GM08714 (cell line): ENCODE measurements around the gene AZU1.

Experiments used
- H3K4me3 ChIP-seq: fragments of 200-500 bp; sonication (Bioruptor generic); 2 replicates; pipeline ENCODE4 v1.5.1; 2014; ENCODE audit warnings: mild to moderate bottlenecking, low read length, inconsistent platforms
- ZNF274 ChIP-seq: IDR thresholded peaks from 2 replicates; pipeline ENCODE4 v1.6.1; 2012; ENCODE audit warnings: mild to moderate bottlenecking, low read depth, low read length

The AZU1 gene

GRCh38 chr19:792306-792885, 35.2 kb upstream of the AZU1 start:
- TF ChIP-seq ZNF274, result no peak
- no peak overlapping the region for H3K4me3 ChIP-seq

- no peak for TF ChIP-seq ZNF274
- no peak overlapping the region for H3K4me3 ChIP-seq
These were observed 33.8 kb upstream of the AZU1 start for GRCh38 chr19:793806-794205.

- no peak for TF ChIP-seq ZNF274
- H3K4me3 ChIP-seq, result no peak overlapping the region
These were observed 32.5 kb upstream of the AZU1 start for GRCh38 chr19:795073-795611.

DNA sequence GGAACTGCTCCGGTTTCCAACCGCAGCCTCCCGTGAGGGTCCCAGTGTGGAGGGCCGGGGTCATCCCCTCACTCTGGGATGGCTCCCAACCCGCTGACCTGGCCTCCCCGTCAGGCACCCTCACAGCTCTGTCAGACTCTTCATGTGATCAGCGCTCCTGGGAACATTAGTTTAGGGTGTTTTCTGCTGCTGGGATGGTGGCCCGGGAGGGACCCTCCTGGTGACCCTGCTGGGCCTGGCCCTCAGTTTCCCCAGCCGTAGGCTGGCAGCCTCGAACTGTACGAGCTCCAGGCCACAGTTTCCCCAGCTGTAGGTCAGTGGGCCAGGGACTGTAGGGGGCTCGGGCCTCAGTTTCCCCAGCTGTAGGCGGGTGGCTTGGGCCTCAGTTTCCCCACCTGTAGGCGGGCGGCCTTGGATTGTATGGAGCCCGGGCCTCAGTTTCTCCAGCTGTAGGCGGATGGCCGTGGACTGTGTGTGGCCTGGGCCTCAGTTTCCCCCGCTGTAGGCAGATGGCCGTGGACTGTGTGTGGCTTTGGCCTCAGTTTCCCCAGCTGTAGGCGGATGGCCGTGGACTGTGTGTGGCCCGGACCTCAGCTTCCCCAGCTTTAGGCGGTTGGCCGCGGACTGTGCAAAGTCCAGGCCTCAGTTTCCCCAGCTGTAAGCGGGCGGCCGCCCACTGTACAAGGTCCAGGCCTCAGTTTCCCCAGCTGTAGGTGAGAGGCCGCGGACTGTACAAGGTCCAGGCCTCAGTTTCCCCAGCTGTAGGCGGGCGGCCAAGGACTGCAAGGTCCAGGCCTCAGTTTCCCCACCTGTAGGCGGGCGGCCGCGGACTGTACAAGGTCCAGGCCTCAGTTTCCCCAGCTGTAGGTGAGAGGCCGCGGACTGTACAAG, 31.7 kb upstream of the AZU1 start:
- peak overlapping the region; percentile 67; the same call in 1 of the 2 replicates for H3K4me3 ChIP-seq
- TF ChIP-seq ZNF274, result no peak

DNA sequence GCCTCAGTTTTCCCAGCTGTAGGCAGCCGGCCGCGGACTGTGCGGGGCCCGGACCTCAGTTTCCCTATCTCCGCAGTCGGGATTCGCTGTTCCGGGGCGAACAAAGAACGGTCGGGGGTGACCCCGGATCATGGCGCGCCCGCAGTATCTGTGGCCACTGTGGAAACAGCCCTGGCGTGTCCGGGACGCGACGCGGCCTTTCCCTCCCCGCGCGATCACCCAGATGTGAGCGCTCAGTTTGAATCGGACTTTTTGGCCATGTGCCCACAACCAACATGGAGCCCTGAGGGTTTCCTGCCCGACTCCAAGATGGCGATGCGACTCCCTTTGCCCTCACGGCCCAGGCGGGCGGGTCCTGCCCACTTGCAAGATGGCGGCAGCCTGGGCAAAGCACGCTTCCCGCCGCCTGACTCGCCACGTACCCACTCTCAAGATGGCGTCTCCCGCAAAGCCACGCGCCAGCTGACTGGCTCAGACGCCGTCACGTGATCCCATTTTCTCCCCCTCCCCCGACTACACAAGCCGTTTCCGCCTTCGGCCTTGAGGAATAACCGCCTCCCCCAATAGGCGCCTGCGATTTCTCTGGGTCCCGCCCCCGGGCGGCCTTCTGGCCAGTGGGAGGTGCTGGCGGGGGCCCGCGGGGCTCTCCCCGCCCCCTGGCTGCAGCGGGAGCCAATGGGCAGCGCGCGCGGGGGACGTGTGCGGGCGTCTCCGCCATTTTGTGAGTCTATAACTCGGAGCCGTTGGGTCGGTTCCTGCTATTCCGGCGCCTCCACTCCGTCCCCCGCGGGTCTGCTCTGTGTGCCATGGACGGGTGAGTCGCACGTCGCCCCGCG, 30.7 kb upstream of the AZU1 start, which contains the start of gene PTBP1:
Gene PTBP1 (plus strand): TSS at position 761 of the 836 bp plus-strand sequence. CDS start 46 bp downstream, at position 807.
- TF ChIP-seq ZNF274, result no peak
- peak within 1 kb of the TSS; percentile 90 for H3K4me3 ChIP-seq

DNA sequence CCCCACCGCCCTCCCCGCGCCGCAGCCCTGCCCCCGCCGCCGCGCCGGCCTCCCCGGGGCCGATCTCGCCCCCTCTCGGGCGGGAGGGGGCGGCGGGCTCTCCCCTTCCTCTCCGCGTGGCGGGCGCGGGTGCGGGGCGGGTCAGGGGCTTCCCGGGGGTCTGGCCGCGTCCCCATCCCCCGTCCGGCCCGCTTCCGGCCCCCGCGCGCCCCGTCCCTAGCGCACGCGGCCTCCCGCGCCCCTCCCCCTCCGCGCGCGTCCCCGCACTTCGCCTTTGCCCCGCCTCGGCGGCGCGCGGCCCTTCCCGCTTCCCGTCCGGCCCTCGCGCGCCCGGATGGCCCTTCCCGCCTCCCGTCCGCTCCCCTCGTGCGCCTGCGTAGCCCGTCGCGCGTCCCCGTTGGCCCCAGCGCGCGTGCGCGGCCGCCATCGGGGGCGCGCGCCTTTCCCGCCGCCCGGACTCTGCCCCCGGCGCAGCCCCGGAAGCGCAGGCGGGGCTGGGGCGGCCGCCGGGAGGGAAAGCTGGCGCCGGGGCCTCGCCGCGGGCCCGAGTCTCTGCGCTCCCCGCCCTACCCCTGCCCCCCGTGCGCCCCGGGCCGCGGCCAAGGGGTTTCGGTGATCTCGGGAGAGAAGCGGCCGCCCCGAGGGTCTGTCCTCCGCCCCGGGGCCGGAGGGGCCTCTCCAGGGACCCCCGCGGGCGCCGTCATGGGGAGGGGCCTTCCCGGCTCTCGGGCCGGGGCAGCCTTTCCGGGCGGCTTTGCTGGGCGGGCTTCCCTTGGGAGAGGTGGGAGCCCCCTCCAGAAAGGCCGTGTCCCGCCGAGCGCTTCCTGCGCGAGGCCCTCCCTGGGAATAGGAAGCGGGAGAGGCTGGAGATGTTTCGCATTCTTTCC, 29.9 kb upstream of the AZU1 start:
- H3K4me3 ChIP-seq, result peak overlapping the region; percentile 90
- TF ChIP-seq ZNF274, result no peak

DNA sequence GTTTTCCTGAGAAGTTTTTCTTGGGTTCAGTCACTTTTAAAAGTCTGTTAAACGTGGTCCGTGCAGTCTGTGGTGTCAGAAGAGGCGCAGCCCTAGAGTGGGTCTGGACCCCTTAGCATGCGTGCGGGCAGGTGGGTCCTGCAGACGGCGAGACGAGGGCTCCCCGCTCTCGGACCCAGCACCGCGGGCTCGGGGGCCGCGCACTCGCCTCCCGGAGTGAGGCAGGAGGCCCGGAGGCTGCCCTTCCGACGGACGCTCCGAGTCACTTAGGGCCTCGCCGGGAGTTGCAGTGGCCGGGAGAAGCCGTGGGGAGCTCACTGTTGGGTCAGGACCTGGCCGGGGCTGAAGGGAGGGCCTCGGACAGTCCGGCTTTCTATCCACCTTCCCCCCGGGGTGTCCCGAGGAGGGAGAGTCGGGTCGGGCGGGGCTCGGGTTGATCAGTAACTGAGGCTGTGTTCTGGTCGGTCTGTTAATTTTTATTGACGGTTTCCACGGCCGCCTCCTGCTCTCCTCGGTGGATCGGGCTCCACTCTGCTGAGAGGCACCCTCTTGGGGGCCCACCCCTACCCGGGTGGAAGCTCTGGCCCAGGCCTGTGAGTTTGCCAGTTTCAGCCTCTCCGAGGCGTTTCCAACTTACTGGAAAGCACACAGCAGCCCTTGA, 29.1 kb upstream of the AZU1 start:
- H3K4me3 ChIP-seq, result peak overlapping the region; percentile 90
- no peak for TF ChIP-seq ZNF274

- no peak for TF ChIP-seq ZNF274
- peak overlapping the region; percentile 90 for H3K4me3 ChIP-seq
These were observed 28.4 kb upstream of the AZU1 start for GRCh38 chr19:799076-799881.

DNA sequence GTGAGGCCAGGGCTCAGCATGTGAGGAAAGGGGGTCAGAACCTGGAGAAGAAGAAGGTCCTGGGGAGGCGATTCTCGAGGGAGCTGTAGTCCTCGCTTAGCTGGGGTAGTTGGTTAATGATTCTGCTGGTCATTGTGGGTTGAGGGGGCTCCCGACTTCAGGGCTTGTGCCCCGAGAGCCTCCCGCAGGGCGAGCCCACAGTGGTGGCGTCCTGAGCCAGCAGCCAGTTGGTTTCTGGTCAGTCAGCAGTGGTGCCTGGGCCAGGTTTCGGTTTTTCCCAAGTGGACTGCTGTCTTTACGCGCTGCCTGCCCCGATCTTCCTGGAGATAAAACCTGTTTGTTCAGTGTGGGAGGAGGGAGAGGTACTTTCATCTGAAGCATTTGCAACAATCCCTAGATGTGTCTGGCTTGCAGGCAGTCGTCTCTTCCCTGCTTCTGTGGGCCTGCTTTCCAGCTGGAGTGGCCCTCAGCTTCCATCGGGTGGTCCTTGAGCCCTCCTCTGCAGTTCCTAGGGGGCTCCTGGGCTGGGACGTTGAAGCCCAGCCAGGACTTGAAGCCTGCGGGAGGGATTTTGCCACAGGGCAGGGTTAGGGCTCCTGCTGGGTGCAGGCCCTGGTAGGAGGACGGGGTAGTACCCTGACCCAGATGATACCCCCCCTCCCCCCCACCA, 27.1 kb upstream of the AZU1 start:
- TF ChIP-seq ZNF274, result no peak
- H3K4me3 ChIP-seq, result no peak overlapping the region

DNA sequence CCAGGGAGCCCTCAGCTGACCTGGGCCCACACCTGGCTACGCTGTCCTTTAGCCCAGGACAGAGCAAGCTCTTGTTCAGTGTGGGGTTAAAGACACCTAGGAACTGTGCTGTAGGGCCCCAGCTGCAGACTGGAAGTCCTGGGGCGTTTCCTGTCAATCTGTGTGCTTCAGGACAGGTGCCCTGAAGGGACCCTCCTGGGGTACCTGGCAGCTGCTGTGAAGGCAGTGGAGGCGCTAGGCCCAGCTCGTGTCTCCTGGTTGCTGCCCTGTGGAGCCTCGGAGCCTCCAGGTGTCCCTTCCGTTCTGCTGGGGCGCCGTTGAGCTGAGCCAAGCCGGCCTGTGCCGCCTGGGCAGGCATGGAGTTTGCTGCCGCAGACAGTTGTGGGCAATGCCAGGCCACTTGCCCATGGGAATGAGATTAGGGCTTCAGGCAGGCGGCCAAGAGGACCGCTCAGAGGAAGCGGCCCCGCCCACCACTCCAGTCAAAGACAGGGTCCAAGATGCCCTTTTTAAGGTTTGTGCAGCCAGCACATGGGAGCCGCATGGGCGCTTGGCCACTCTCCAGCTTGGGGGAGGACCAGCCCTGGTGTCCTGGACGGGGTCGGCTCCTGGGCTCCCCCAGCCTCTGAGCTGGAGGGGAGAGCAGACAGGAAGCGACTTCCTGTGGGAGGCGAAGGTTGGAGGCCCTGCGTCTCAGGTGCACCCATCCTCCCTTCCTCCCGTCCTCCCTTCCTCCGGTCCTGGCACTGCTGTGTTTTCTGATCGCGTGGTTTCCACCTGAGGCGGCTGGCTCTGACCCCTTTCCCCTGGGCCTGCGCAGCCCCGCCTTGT, 26.4 kb upstream of the AZU1 start:
- TF ChIP-seq ZNF274, result no peak
- no peak overlapping the region for H3K4me3 ChIP-seq
